ENCODE results near the gene EML2. TPM values are rescaled to one million over a fixed set of nuclear protein-coding genes. Genes with fewer than 3 reads are reported as not detected.

Gene EML2
- total and polyA plus RNA-seq, 2 of the 4 experiments (the other 2 are of a cell fraction): 11.8 to 25.3 TPM

- Histone ChIP-seq H3K18ac (ENCODE audit: low read depth, low read length) (no peak overlapping the region), H4K91ac (ENCODE audit: insufficient read depth, low read depth, low read length) (no peak overlapping the region), H2BK5ac (ENCODE audit: low read depth, low read length, poor library complexity, severe bottlenecking) (no peak overlapping the region), H3K27me3 (ENCODE audit: control insufficient read depth, insufficient read depth, low read length) (no peaks in the 10 kb centered on the region), H3K23ac (ENCODE audit: low read depth, low read length) (no peak overlapping the region), H3K79me1 (ENCODE audit: low read depth in 1 of 2, low read length in 2 of 2) (peaks cover 14 to 40% of the 10 kb centered on the region in 2 experiments), H2AK5ac (ENCODE audit: low read depth, low read length) (no peak overlapping the region), H3K4ac (ENCODE audit: low read depth, low read length) (no peak overlapping the region), H2AFZ (replicated peaks; ENCODE audit: low read length, poor library complexity) (no peak overlapping the region), H3K56ac (ENCODE audit: extremely low read depth, insufficient read depth, low read length) (no peak overlapping the region), H2BK120ac (ENCODE audit: low read depth, low read length) (no peak overlapping the region), H3K27ac (ENCODE audit: insufficient read depth, low read length) (no peak overlapping the region), H2BK15ac (ENCODE audit: low read depth, low read length) (no peak overlapping the region), H3K36me3 (ENCODE audit: control insufficient read depth, insufficient read depth, low read length) (peaks cover 2% of the 10 kb centered on the region; the same call in 1 of the 2 replicates), H3K4me3 (ENCODE audit: insufficient read depth, low read depth, low read length) (no peak overlapping the region), H4K5ac (ENCODE audit: low read depth, low read length) (no peak overlapping the region), H3K4me2 (ENCODE audit: low read depth, low read length) (no peak overlapping the region), H4K20me1 (ENCODE audit: insufficient read depth, low read length) (no peaks in the 10 kb centered on the region; the same call in 1 of the 2 replicates), H3K14ac (replicated peaks; ENCODE audit: low read depth, low read length) (no peak overlapping the region), H3K9me1 (ENCODE audit: insufficient read depth, low read length) (peaks cover 4% of the 10 kb centered on the region; the same call in 1 of the 2 replicates), H2AK9ac (replicated peaks; ENCODE audit: low read depth, low read length, poor library complexity) (no peak overlapping the region), H3K9ac (ENCODE audit: low read depth, low read length) (no peak overlapping the region), H2BK20ac (ENCODE audit: low read depth, low read length) (no peak overlapping the region), H4K8ac (ENCODE audit: low read depth in 2 of 2, low read length in 2 of 2) (no peak overlapping the region), H3K4me1 (ENCODE audit: control insufficient read depth, insufficient read depth, low read length) (peaks cover 22% of the 10 kb centered on the region), H3K9me3 (ENCODE audit: control insufficient read depth, insufficient read depth, low read length) (no peaks in the 10 kb centered on the region)
- no peak for TF ChIP-seq USF2 (IDR thresholded peaks at IDR 0.05; ENCODE audit: low read depth, low read length)
- no peak for TF ChIP-seq FOS (IDR thresholded peaks at IDR 0.05; ENCODE audit: low read depth, low read length)
- TF ChIP-seq MXI1 (IDR thresholded peaks at IDR 0.05; ENCODE audit: borderline replicate concordance, low read depth, low read length): no peak
- no peak for TF ChIP-seq MAFK (IDR thresholded peaks at IDR 0.05; ENCODE audit: low read depth, low read length)
- no peak for TF ChIP-seq CEBPB (IDR thresholded peaks at IDR 0.05; ENCODE audit: low read depth, low read length)
- no peak for TF ChIP-seq CHD1 (IDR thresholded peaks at IDR 0.05; ENCODE audit: low read depth, low read length)
- no peak for TF ChIP-seq RAD21 (IDR thresholded peaks at IDR 0.05; ENCODE audit: low read length)
- no peak for ATAC-seq (ENCODE audit: low read depth)
- BruUV-seq (replicated peaks): no TSS peak
- no peak for DNase-seq
- intact Hi-C loops (cut with micrococcal nuclease) (no loop called here), in situ Hi-C loops (cut with MboI; ENCODE audit: low sequenced_read_pairs) (no loop called here), dilution Hi-C loops (cut with HindIII; ENCODE audit: low sequenced_read_pairs, unreplicated experiment) (no loop called here)
- ChIA-PET CTCF (no interaction called here), POLR2A (ENCODE audit: unreplicated experiment) (interaction anchor here (0.5 kb wide), 1 partner anchor 156 kb away, joined by 3 read pairs; the partner anchor contains the start of gene DMWD)
- no CpG with 5 or more reads among the region's 2 CpGs for WGBS, 2 experiments (ENCODE audit: extremely low coverage in 2 of 2, insufficient read length in 1 of 2)
Observed at GRCh38 chr19:45636902-45637301, 2.3 kb downstream of the EML2 start.
